ENCODE data around the gene POLE4. TPM values are rescaled to one million over a fixed set of nuclear protein-coding genes. Genes with fewer than 3 reads are reported as not detected.

Gene POLE4
- total RNA-seq, 4 donors from 2014 or later: 22.3 to 49.5 (median 30.9) TPM

DNA sequence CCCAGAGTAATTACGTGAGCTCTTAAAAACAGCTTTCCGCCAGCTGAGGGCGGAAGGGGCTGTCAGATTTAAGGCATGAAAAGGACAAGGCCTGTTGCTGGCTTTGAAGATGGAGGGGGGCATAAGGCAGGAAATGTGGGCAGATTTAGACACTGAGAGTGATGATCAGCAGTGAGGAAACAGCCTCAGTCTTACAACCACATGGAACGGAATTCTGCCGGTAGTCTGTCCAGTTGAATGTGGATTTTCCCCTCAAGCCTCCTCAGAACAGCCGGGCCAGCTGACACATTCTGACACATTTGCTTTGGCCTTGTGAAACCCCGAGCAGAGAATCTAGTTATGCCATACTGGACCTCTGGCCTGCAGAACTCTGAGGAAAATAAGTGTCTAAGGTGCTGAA, 16.6 kb downstream of the POLE4 start:
- in situ Hi-C loops (cut with MboI; ENCODE audit: low sequenced_read_pairs in 4 of 4): no loop called here
- ATAC-seq: no peak

GRCh38 chr2:74979844-74980243, 21.4 kb downstream of the POLE4 start:
- in situ Hi-C loops (cut with MboI; ENCODE audit: low sequenced_read_pairs in 4 of 4): no loop called here
- ATAC-seq: no peak

More for the DNA sequence above, 16.6 kb downstream of the POLE4 start:
- intact Hi-C loops (cut with DNase I; ENCODE audit: low total_unique reads): no loop called here
- no peak overlapping the region for H3K27ac ChIP-seq
- no peaks in the 10 kb centered on the region for H3K36me3 ChIP-seq
- H3K4me3 ChIP-seq: no peak overlapping the region
- H3K4me1 ChIP-seq: no peaks in the 10 kb centered on the region
- H3K27me3 ChIP-seq: no peaks in the 10 kb centered on the region
- DNase-seq: no peak
- TF ChIP-seq, protein P1, sequence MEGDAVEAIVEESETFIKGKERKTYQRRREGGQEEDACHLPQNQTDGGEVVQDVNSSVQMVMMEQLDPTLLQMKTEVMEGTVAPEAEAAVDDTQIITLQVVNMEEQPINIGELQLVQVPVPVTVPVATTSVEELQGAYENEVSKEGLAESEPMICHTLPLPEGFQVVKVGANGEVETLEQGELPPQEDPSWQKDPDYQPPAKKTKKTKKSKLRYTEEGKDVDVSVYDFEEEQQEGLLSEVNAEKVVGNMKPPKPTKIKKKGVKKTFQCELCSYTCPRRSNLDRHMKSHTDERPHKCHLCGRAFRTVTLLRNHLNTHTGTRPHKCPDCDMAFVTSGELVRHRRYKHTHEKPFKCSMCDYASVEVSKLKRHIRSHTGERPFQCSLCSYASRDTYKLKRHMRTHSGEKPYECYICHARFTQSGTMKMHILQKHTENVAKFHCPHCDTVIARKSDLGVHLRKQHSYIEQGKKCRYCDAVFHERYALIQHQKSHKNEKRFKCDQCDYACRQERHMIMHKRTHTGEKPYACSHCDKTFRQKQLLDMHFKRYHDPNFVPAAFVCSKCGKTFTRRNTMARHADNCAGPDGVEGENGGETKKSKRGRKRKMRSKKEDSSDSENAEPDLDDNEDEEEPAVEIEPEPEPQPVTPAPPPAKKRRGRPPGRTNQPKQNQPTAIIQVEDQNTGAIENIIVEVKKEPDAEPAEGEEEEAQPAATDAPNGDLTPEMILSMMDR (IDR thresholded peaks at IDR 0.05 in 4 of 5, conservative IDR thresholded peaks at IDR 0.05 in 1 of 5): no peak
- TF ChIP-seq POLR2A (IDR thresholded peaks at IDR 0.05): no peak
- no peaks in the 10 kb centered on the region for H3K9me3 ChIP-seq

DNA sequence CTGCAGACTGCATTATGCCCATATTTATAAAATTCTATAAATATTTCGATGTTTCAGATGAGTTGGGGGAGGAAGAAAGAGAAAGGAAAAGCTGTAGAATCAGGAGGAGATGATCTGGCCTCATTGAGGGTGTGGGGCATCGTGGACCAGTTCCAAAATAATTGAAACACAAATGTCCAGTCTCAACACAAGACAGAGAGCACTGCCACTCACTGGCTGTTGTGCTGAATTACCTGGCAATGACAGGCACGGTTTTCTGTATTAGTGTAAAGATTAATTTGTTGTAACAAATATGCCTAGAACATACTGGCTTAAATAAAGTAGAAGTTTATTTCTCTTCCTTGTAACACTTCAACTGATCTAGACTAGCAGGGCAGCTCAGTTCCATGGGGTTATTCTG, 24.1 kb downstream of the POLE4 start:
- intact Hi-C loops (cut with DNase I; ENCODE audit: low total_unique reads): no loop called here
- ATAC-seq: no peak

More at GRCh38 chr2:74979844-74980243, 21.4 kb downstream of the POLE4 start:
- H3K36me3 ChIP-seq: no peaks in the 10 kb centered on the region
- H3K4me3 ChIP-seq: no peak overlapping the region
- H3K4me1 ChIP-seq: no peaks in the 10 kb centered on the region
- intact Hi-C loops (cut with DNase I; ENCODE audit: low total_unique reads): no loop called here
- H3K9me3 ChIP-seq: no peaks in the 10 kb centered on the region
- TF ChIP-seq, protein P1 (IDR thresholded peaks at IDR 0.05 in 4 of 5, conservative IDR thresholded peaks at IDR 0.05 in 1 of 5): no peak
- TF ChIP-seq POLR2A (IDR thresholded peaks at IDR 0.05): no peak
- H3K27me3 ChIP-seq: no peaks in the 10 kb centered on the region
- H3K27ac ChIP-seq: no peak overlapping the region
- no peak for DNase-seq

GRCh38 chr2:74983631-74984392, 25.4 kb downstream of the POLE4 start:
- Histone ChIP-seq H3K9me3 (no peaks in the 10 kb centered on the region), H3K27me3 (no peaks in the 10 kb centered on the region), H3K27ac (no peak overlapping the region), H3K4me3 (no peak overlapping the region), H3K36me3 (no peaks in the 10 kb centered on the region), H3K4me1 (no peaks in the 10 kb centered on the region)
- ATAC-seq (no peak), DNase-seq (no peak)
- no peak for TF ChIP-seq POLR2A (IDR thresholded peaks at IDR 0.05)
- TF ChIP-seq, protein P1 (IDR thresholded peaks at IDR 0.05 in 4 of 5, conservative IDR thresholded peaks at IDR 0.05 in 1 of 5): no peak
- in situ Hi-C loops (cut with MboI; ENCODE audit: low sequenced_read_pairs in 4 of 4): no loop called here
- intact Hi-C loops (cut with DNase I; ENCODE audit: low total_unique reads): no loop called here

More for the DNA sequence above, 24.1 kb downstream of the POLE4 start:
- Histone ChIP-seq H3K27ac (no peak overlapping the region), H3K4me1 (no peaks in the 10 kb centered on the region), H3K36me3 (no peaks in the 10 kb centered on the region), H3K9me3 (no peaks in the 10 kb centered on the region), H3K4me3 (no peak overlapping the region), H3K27me3 (no peaks in the 10 kb centered on the region)
- DNase-seq: no peak
- in situ Hi-C loops (cut with MboI; ENCODE audit: low sequenced_read_pairs in 4 of 4): no loop called here
- TF ChIP-seq, protein P1 (IDR thresholded peaks at IDR 0.05 in 4 of 5, conservative IDR thresholded peaks at IDR 0.05 in 1 of 5): no peak
- no peak for TF ChIP-seq POLR2A (IDR thresholded peaks at IDR 0.05)
